PC-9 (cell line): ENCODE measurements around the gene UGT1A5. TPM values are rescaled to one million over a fixed set of nuclear protein-coding genes. Genes with fewer than 3 reads are reported as not detected.
A peak's percentile ranks its signal among the peaks of the same experiment; 100 is the strongest.
"Not testable (repeated sequence)": the region's sequence is repeated elsewhere in the genome, so short reads cannot be mapped to it uniquely, and the experiment has no call there.

Source experiments
- BruUV-seq: library from RNA; stranded (reverse); fragments of 400-500 nt; replicated peaks from 2 replicates; lab custom pipeline; 2021; lab: Mats Ljungman, UMichigan
- CTCF ChIA-PET: fragments of 300-600 bp; sonication (Branson Sonifier 250); formaldehyde crosslinking; loops from one replicate; lab custom pipeline; 2022; ENCODE audit warnings: antibody characterized with exemption; lab: Charles Lee
- POLR2A ChIA-PET: fragments of 300-600 bp; sonication (Branson Sonifier 250); formaldehyde crosslinking; loops from one replicate; lab custom pipeline; 2022; ENCODE audit warnings: antibody characterized with exemption; ENCODE audit not compliant: unreplicated experiment; lab: Charles Lee
- DNase-seq, 2 experiments: peaks; one replicate each; pipeline versions ENCODE4 v3.0.0 to v3.0.0-alpha.2; 2015 to 2022; ENCODE audit warnings: mixed read lengths in 1 of 2
- H2AFZ ChIP-seq: fragments of 200-600 bp; sonication (generic); 2 replicates; pipeline ENCODE4 v1.8.1; 2017; ENCODE audit warnings: antibody characterized with exemption
- H3F3A ChIP-seq: fragments of 200-600 bp; sonication (generic); 2 replicates; pipeline ENCODE4 v1.8.1; 2017; ENCODE audit warnings: antibody characterized with exemption, mild to moderate bottlenecking, low read depth; ENCODE audit not compliant: insufficient read depth
- H3K27ac ChIP-seq: fragments of 200-600 bp; sonication (generic); 2 replicates; pipeline ENCODE4 v1.6.1; 2016; ENCODE audit warnings: mixed run types
- H3K27me3 ChIP-seq: fragments of 200-600 bp; sonication (generic); 2 replicates; pipeline ENCODE4 v1.6.1; 2016; ENCODE audit warnings: low read depth, mixed run types; ENCODE audit not compliant: insufficient read depth
- H3K36me3 ChIP-seq: fragments of 200-600 bp; sonication (generic); 2 replicates; pipeline ENCODE4 v1.6.1; 2016; ENCODE audit warnings: low read depth, mixed run types
- H3K4me1 ChIP-seq: fragments of 200-600 bp; sonication (generic); replicated peaks from 2 replicates; pipeline ENCODE4 v1.6.1; 2016; ENCODE audit warnings: mixed run types; ENCODE audit not compliant: insufficient read depth
- H3K4me2 ChIP-seq: fragments of 200-600 bp; sonication (generic); 2 replicates; pipeline ENCODE4 v1.6.1; 2017; ENCODE audit warnings: mixed run types
- H3K4me3 ChIP-seq: fragments of 200-600 bp; sonication (generic); 2 replicates; pipeline ENCODE4 v1.6.1; 2016; ENCODE audit warnings: mixed run types
- H3K79me2 ChIP-seq: fragments of 200-600 bp; sonication (generic); 2 replicates; pipeline ENCODE4 v1.6.1; 2017; ENCODE audit warnings: low read depth, mixed run types
- H3K9me2 ChIP-seq: fragments of 200-600 bp; sonication (generic); 2 replicates; pipeline ENCODE4 v1.8.1; 2017; ENCODE audit warnings: mild to moderate bottlenecking; ENCODE audit not compliant: insufficient read depth
- H3K9me3 ChIP-seq: fragments of 200-600 bp; sonication (generic); 2 replicates; pipeline ENCODE4 v1.8.1; 2016; ENCODE audit warnings: low read depth; ENCODE audit not compliant: insufficient read depth
- H4K20me1 ChIP-seq: fragments of 200-600 bp; sonication (generic); 2 replicates; pipeline ENCODE4 v1.8.1; 2017; ENCODE audit not compliant: insufficient read depth
- EZH2 ChIP-seq: fragments of 200-600 bp; sonication (generic); IDR thresholded peaks from 2 replicates; pipeline ENCODE4 v1.8.0; 2017; ENCODE audit warnings: antibody characterized with exemption, low read depth
- intact Hi-C: fragments of 100-400 bp; cut with micrococcal nuclease; formaldehyde crosslinking; loops from one replicate; pipeline ENCODE4 v1.10.0; 2022; ENCODE audit not compliant: unreplicated experiment
- total RNA-seq: library from RNA; stranded (reverse); gene quantifications from 2 replicates; pipeline ENCODE4 v1.2.3, GENCODE V29; 2021
- TF ChIP-seq, protein P1 (sequence below): fragments of 200-600 bp; sonication (generic); conservative IDR thresholded peaks from 2 replicates; pipeline ENCODE4 v1.6.1; 2017; ENCODE audit warnings: mixed run types, antibody characterized with exemption, mild to moderate bottlenecking, moderate library complexity

UGT1A5 gene
- total RNA-seq, 1 experiment from 2014 or later, result 71.3 TPM

DNA sequence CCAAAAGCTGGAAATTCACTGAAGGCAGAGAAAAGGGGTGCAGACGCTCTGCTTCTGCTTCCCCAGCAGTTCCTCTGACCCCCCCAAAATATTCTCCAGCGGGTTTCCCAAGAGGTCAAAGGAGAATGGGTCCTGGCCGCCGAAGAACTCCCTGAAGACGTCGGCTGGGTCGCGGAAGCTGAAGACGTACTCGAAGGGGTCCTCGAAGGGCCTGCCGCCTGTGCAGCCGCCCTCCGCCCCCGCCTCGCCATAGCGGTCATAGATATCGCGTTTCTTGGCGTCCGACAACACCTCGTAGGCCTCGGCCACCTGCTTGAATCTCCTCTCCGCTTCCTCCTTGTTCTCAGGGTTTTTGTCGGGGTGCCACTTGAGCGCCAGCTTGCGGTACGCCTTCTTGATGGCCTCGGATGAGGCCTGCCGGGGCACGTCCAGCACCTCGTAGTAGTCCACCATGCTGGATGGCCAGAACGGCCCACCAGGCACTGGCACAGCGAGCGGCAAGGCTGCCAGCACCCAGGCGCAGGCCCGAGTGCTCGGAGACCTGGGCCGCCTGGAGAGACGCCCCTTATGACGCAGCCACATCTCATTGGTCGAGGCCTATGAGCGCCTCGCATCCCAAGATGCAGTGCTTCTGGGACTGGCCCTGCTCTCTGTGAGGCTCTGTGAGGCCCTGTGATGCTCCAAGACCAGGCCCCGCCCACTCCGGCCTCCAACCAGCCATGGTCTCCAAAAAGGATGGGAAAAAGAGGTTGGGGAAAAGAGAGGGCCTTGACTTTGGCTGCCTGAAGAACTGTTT is 31.0 kb downstream of the UGT1A5 start:
- TF ChIP-seq, protein P1, sequence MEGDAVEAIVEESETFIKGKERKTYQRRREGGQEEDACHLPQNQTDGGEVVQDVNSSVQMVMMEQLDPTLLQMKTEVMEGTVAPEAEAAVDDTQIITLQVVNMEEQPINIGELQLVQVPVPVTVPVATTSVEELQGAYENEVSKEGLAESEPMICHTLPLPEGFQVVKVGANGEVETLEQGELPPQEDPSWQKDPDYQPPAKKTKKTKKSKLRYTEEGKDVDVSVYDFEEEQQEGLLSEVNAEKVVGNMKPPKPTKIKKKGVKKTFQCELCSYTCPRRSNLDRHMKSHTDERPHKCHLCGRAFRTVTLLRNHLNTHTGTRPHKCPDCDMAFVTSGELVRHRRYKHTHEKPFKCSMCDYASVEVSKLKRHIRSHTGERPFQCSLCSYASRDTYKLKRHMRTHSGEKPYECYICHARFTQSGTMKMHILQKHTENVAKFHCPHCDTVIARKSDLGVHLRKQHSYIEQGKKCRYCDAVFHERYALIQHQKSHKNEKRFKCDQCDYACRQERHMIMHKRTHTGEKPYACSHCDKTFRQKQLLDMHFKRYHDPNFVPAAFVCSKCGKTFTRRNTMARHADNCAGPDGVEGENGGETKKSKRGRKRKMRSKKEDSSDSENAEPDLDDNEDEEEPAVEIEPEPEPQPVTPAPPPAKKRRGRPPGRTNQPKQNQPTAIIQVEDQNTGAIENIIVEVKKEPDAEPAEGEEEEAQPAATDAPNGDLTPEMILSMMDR, result no peak
- no peak for TF ChIP-seq EZH2
- no TSS peak for BruUV-seq
- H3K9me2 ChIP-seq, result no peaks in the 10 kb centered on the region
- intact Hi-C loops, result no loop called here
- H3K79me2 ChIP-seq, result peaks cover 95% of the 10 kb centered on the region
- POLR2A ChIA-PET, result no interaction called here
- peaks cover 29% of the 10 kb centered on the region for H4K20me1 ChIP-seq
- peaks cover 40% of the 10 kb centered on the region; the same call in 1 of the 2 replicates for H3F3A ChIP-seq
- no peak overlapping the region for H3K27ac ChIP-seq
- H3K4me3 ChIP-seq, result no peak overlapping the region
- H2AFZ ChIP-seq, result no peak overlapping the region
- H3K27me3 ChIP-seq, result no peaks in the 10 kb centered on the region
- no peaks in the 10 kb centered on the region for H3K4me1 ChIP-seq
- no peak overlapping the region for H3K4me2 ChIP-seq
- CTCF ChIA-PET, result interaction anchor here (0.6 kb wide), 1 partner anchor 18 kb away, joined by 3 read pairs; no protein-coding TSS in a partner anchor
- peaks cover 76% of the 10 kb centered on the region for H3K36me3 ChIP-seq
- peak in 1 of 2 experiments; percentile 26 for DNase-seq
- H3K9me3 ChIP-seq, result no peaks in the 10 kb centered on the region

DNA sequence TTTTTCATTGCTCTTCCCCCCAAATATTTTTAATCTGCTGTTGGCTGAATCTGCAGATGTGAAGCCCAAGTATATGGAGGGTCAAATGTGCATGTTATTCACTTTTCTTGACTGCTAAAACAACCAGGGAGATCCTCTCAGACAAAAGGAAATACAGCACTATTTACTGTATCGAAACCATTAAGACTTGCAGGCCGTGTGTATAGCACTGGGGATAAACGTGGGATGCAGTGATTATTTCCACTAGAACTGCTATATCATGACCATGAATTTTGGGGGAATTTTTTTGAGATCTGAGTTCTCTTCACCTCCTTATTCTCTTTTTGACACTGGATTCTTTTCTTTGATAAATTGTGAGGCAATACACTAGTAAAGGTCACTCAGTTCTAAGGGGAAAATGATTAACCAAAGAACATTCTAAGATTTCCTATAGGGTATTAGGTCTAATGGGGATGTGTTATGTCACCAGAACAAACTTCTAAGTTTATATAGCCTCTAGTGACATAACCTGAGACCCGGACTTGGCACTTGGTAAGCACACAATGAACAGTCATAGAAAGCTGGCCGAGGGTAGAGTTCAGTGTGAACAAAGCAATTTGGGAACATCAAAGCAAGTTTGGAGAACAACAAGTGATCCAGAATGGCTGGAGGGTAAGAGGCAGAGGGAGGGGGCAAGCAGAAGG is 32.5 kb downstream of the UGT1A5 start:
- peak in 1 of 2 experiments; percentile 30 for DNase-seq
- no peak overlapping the region for H3K4me2 ChIP-seq
- intact Hi-C loops, result no loop called here
- peaks cover 45% of the 10 kb centered on the region for H3F3A ChIP-seq
- H3K9me2 ChIP-seq, result no peaks in the 10 kb centered on the region
- TF ChIP-seq, protein P1, result no peak
- no peak for TF ChIP-seq EZH2
- no peak overlapping the region for H3K27ac ChIP-seq
- H3K4me3 ChIP-seq, result no peak overlapping the region
- no peaks in the 10 kb centered on the region for H3K4me1 ChIP-seq
- H4K20me1 ChIP-seq, result peaks cover 19% of the 10 kb centered on the region
- no TSS peak for BruUV-seq
- peaks cover 88% of the 10 kb centered on the region for H3K36me3 ChIP-seq
- peaks cover 95% of the 10 kb centered on the region for H3K79me2 ChIP-seq
- peaks cover 8% of the 10 kb centered on the region for H3K9me3 ChIP-seq
- H2AFZ ChIP-seq, result no peak overlapping the region
- H3K27me3 ChIP-seq, result no peaks in the 10 kb centered on the region
- POLR2A ChIA-PET, result no interaction called here
- CTCF ChIA-PET, result no interaction called here

DNA sequence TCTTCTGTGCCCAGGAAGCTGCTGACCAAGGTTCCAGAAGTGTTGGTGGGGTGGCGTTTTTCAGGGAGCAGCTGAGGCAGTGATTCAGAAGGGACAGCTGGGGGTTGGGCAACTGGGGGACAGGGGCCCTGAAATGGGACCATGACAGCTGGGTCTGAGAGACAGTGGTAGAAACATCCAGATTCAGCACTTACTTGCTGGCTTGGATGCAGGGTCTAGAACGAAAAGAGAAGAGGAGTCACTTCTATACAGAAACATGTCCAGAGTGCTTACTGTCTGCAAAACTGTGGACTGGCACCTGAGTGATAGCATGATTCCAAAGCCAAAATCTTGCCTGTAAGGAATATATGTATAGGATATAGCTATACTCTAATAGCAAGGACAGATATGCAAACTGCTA is 33.1 kb downstream of the UGT1A5 start:
- CTCF ChIA-PET, POLR2A ChIA-PET: not testable (repeated sequence)

More for the DNA sequence above, 33.1 kb downstream of the UGT1A5 start:
- H3K4me2 ChIP-seq, H3K27ac ChIP-seq, H2AFZ ChIP-seq, H3K9me2 ChIP-seq, intact Hi-C loops, BruUV-seq, H3K4me3 ChIP-seq, H3K4me1 ChIP-seq, H3K27me3 ChIP-seq, H3K9me3 ChIP-seq: not testable (repeated sequence)
- peak in 1 of 2 experiments; percentile 26 for DNase-seq
- Histone ChIP-seq H4K20me1 (peaks cover 16% of the 10 kb centered on the region), H3K79me2 (peaks cover 95% of the 10 kb centered on the region), H3F3A (peaks cover 45% of the 10 kb centered on the region), H3K36me3 (peaks cover 87% of the 10 kb centered on the region)
